Heart left ventricle (tissue), 16 donors: ENCODE data around the gene ABCC1. TPM values are rescaled to one million over a fixed set of nuclear protein-coding genes. Genes with fewer than 3 reads are reported as not detected.

Experiments used
- ATAC-seq, 4 donors: fragments of 200-7000 bp; cut with Tn5 transposase; one replicate each; pipeline ENCODE4 v1.9.1; 2020 to 2022; ENCODE audit warnings: moderate library complexity in 4 of 4, mild to moderate bottlenecking in 3 of 4, moderate number of reproducible peaks in 1 of 4
- DNase-seq, 5 donors: peaks; one replicate each; pipeline ENCODE4 v3.0.0-alpha.2; 2020
- H3K27ac ChIP-seq, 12 donors: fragments of 200-600 bp; sonication (generic) in 4 of 12; one replicate each; pipeline versions ENCODE4 v1.5.0 to v1.8.0; 2016 to 2022; ENCODE audit warnings: mild to moderate bottlenecking in 2 of 12
- H3K27me3 ChIP-seq, 9 donors: fragments of 200-600 bp; sonication (generic) in 2 of 9; one replicate each; pipeline versions ENCODE4 v1.5.1 to v1.8.0; 2016 to 2022; ENCODE audit warnings: mild to moderate bottlenecking in 3 of 9
- H3K36me3 ChIP-seq, 9 donors: fragments of 200-600 bp; sonication (generic) in 2 of 9; one replicate each; pipeline versions ENCODE4 v1.5.0 to v1.8.0; 2018 to 2022; ENCODE audit warnings: mild to moderate bottlenecking in 2 of 9
- H3K4me1 ChIP-seq, 12 donors: fragments of 200-600 bp; sonication (generic) in 4 of 12; one replicate each; pipeline versions ENCODE4 v1.5.0 to v1.8.0; 2016 to 2022; ENCODE audit warnings: mild to moderate bottlenecking in 3 of 12
- H3K4me3 ChIP-seq, 12 donors: fragments of 200-600 bp; sonication (generic) in 4 of 12; one replicate each; pipeline versions ENCODE4 v1.5.0 to v1.8.0; 2017 to 2022; ENCODE audit warnings: mild to moderate bottlenecking in 9 of 12, moderate library complexity in 4 of 12
- H3K9me3 ChIP-seq, 12 donors: fragments of 200-600 bp; sonication (generic) in 4 of 12; one replicate each; pipeline versions ENCODE4 v1.5.0 to v1.8.0; 2016 to 2022; ENCODE audit warnings: mild to moderate bottlenecking in 1 of 12
- CTCF ChIP-seq, 12 donors: fragments of 200-600 bp; sonication (generic) in 4 of 12; IDR thresholded peaks; one replicate each; pipeline versions ENCODE4 v1.5.0 to v1.8.0; 2018 to 2022; ENCODE audit warnings: antibody characterized with exemption in 12 of 12, mild to moderate bottlenecking in 5 of 12
- POLR2A ChIP-seq, 2 donors: fragments of 450-650 bp; IDR thresholded peaks; one replicate each; pipeline ENCODE4 v1.6.1; 2017; ENCODE audit warnings: antibody characterized with exemption in 2 of 2, mild to moderate bottlenecking in 2 of 2, moderate library complexity in 2 of 2
- WGBS, 4 donors: extraction: QIAGEN DNeasy Blood & Tissue Kit in 2 of 4; methylation state at CpG; one replicate each; pipeline versions ENCODE4 v1.1.5 to v1.1.7; 2013 to 2018; 5-methylcytosine and 5-hydroxymethylcytosine counted together
- intact Hi-C, 10 donors: fragments of 100-400 bp; cut with DNase I; formaldehyde crosslinking; loops; one replicate each; pipeline versions ENCODE4 v1.11.1 to v1.14.2; 2022
- polyA plus RNA-seq, 2 donors: library from polyadenylated mRNA; stranded (reverse); fragments of 200-250 nt; gene quantifications; one replicate each; pipeline ENCODE4 v1.2.3, GENCODE V29; 2013
- total RNA-seq, 9 donors: library from RNA; depleted of rRNA in 2 of 9; stranded (reverse); fragments of >200 nt in 2 of 9; fragmentation: NEBNext Ultra II Directional in 3 of 9; extraction: Animal tissue kit (Norgen Biotek cat#: 25700) in 3 of 9; gene quantifications; one replicate each; pipeline versions ENCODE4 v1.1.0 to v1.2.4, GENCODE V29; 2016 to 2023
- donor health status: ischemic (EF 13 %, LVEDD 7.1; RV severe dilation, severe dysfunction).
- donor health status: healthy with polysubstance abuse.
- donor health status: DM: no; HTN: yes; CAD: no.
- donor health status: DM: no; HTN: no; CAD: no.
- donor health status: ischemic (EF 25% LVEDD 6.9; RV normal size, moderate dysfunction).
- donor health status: ischemic (EF 25% LVEDD 5.7; RV mildly dilated, moderate dysfunction).
- donor health status: healthy.
- donor health status: DM: yes; HTN: yes; CAD: no.
- donor health status: ischemic (EF 35%, LVEDD 5.7; RV mildly dilated, moderate dysfunction).
- donor health status: nonischemic (EF 11% LVEDD 7.7; RV severe dilation, severe dysfunction).
- donor health status: DM: yes; HTN: yes; CAD: no.
- donor health status: PGD.
- donor health status: ischemic (EF 29% LVEDD 5.4; RV normal size, mild dysfunction).
- donor health status: nonischemic (EF 23%, LVEDD 6.1; RV moderate dilation, normal function).

ABCC1 gene
- total and polyA plus RNA-seq, 11 donors, result 8.1 to 28.0 (median 22.4) TPM

GRCh38 chr16:15961571-15962090, 12.2 kb downstream of the ABCC1 start:
- H3K4me1 ChIP-seq, result peaks cover 0 to 59% (median 22%) of the 10 kb centered on the region in 12 donors
- no peaks in the 10 kb centered on the region for H3K36me3 ChIP-seq
- DNase-seq (no peak), ATAC-seq (no peak)
- H3K9me3 ChIP-seq, result no peaks in the 10 kb centered on the region
- intact Hi-C loops, result loop anchor here in 1 of 10 donors (5.0 kb wide), 1 partner anchor 36 kb away; no protein-coding TSS in a partner anchor
- no peak for TF ChIP-seq POLR2A (IDR thresholded peaks at IDR 0.05)
- TF ChIP-seq CTCF (IDR thresholded peaks at IDR 0.05), result no peak
- H3K4me3 ChIP-seq, result peak overlapping the region in 1 of 12 donors; percentile 15
- no peaks in the 10 kb centered on the region for H3K27me3 ChIP-seq
- 79 to 83% (median 82%) methylated on average over 4 of the region's 4 CpGs for WGBS, 4 donors
- H3K27ac ChIP-seq, result peak overlapping the region in 5 of 12 donors; percentile 11 to 78 (median 24)

DNA sequence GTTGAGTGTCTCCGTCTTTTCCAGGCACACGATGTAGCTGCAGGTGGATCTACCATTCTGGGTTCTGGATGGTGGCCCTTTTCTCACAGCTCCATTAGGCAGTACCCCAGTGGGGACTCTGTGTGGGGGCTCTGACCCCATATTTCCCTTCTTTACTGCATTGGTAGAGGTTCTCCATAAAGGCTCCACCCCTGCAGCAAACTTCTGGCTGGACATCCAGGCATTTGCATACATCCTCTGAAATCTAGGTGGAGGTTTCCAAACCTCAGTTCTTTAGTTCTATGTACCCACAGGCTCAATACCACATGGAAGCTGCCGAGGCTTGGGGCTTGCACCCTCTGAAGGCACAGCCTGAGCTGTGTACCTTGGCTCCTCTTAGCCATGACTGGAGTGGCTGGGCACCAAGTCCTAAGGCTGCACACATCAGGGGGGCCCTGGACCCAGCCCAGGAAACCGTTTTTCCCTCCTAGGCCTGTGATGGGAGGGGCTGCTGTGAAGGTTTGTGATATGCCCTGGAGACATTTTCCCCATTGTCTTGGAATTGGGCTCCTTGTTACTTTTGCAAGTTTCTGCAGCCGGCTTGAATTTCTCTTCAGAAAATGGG, 14.0 kb downstream of the ABCC1 start:
- peak in 2 of 4 donors; percentile 36 to 44 for ATAC-seq
- intact Hi-C loops, result loop anchor here in 1 of 10 donors (5.0 kb wide), 1 partner anchor 34 kb away; no protein-coding TSS in a partner anchor
- H3K4me1 ChIP-seq, result peaks cover 0 to 58% (median 25%) of the 10 kb centered on the region in 12 donors
- TF ChIP-seq POLR2A (IDR thresholded peaks at IDR 0.05) (no peak), CTCF (IDR thresholded peaks at IDR 0.05) (no peak)
- H3K4me3 ChIP-seq, result no peak overlapping the region
- 74 to 82% (median 78%) methylated on average over 5 of the region's 5 CpGs for WGBS, 4 donors
- no peaks in the 10 kb centered on the region for H3K27me3 ChIP-seq
- no peak for DNase-seq
- H3K9me3 ChIP-seq, result no peaks in the 10 kb centered on the region
- H3K27ac ChIP-seq, result peak overlapping the region in 1 of 12 donors; percentile 1
- no peaks in the 10 kb centered on the region for H3K36me3 ChIP-seq

GRCh38 chr16:15966420-15966819, 17.0 kb downstream of the ABCC1 start:
- Histone ChIP-seq H3K4me3 (no peak overlapping the region), H3K36me3 (no peaks in the 10 kb centered on the region), H3K27ac (no peak overlapping the region), H3K4me1 (peaks cover 0 to 36% (median 17%) of the 10 kb centered on the region in 12 donors), H3K27me3 (no peaks in the 10 kb centered on the region), H3K9me3 (peaks cover 0 to 7% (median 0%) of the 10 kb centered on the region in 12 donors)
- ATAC-seq (no peak), DNase-seq (no peak)
- 65 to 73% (median 67%) methylated on average over 5 of the region's 5 CpGs for WGBS, 4 donors
- TF ChIP-seq CTCF (IDR thresholded peaks at IDR 0.05) (no peak), POLR2A (IDR thresholded peaks at IDR 0.05) (no peak)
- intact Hi-C loops, result no loop called here

DNA sequence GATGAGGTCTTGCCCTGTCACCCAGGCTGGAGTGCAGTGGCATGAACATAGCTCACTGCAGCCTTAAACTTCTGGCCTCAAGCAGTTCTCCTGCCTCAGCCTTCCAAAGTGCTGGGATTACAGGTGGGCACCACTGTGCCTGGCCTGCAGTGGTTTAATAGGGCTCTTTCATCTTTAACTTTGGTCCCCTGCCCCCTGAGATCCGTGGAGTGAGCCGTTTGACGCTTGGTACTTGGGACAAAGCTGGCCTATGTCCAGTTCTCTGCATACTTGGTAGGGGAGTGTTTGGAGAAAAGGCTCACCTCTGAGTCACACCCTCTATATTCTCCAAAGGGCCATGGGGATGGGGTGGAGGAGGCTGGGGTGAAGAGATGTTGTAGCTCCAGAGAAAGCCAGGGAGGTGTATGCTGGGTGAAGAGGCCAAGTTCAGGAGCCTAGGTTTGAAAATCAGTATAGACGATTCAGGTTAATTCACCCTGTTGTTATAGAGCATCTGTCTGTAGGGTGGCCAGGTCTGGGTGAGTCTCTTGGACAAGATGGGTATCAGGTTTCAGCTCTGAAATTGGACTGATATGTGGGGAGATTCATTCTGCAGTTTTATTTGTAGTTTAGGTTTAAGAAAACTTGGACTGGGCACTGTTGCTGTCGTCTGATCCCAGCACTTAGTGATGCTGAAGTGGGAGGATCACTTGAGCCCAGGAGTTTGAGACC, 17.6 kb downstream of the ABCC1 start:
- Histone ChIP-seq H3K36me3 (no peaks in the 10 kb centered on the region), H3K4me1 (peaks cover 0 to 34% (median 16%) of the 10 kb centered on the region in 12 donors), H3K27me3 (no peaks in the 10 kb centered on the region), H3K4me3 (no peak overlapping the region), H3K9me3 (peaks cover 0 to 12% (median 0%) of the 10 kb centered on the region in 12 donors), H3K27ac (no peak overlapping the region)
- DNase-seq (peak in 1 of 5 donors; percentile 44), ATAC-seq (peak in 2 of 4 donors; percentile 39 to 75)
- intact Hi-C loops, result no loop called here
- WGBS, 4 donors, result 37 to 47% (median 39%) methylated on average over 5 of the region's 5 CpGs
- TF ChIP-seq CTCF (IDR thresholded peaks at IDR 0.05), result no peak
- TF ChIP-seq POLR2A (IDR thresholded peaks at IDR 0.05), result no peak
